Activated CD4-positive, alpha-beta T cell treated with anti-CD3 and anti-CD28 coated beads for 36 hours (primary cell): ENCODE measurements around the gene RAPGEF3. TPM values are rescaled to one million over a fixed set of nuclear protein-coding genes. Genes with fewer than 3 reads are reported as not detected.

Experiments
- ATAC-seq: fragments of 200-7000 bp; cut with Tn5 transposase; one replicate; pipeline ENCODE4 v1.10.0; 2021; ENCODE audit warnings: mild to moderate bottlenecking, moderate library complexity
- CTCF ChIA-PET: fragments of 350-600 bp; sonication (Branson Sonifier 250); formaldehyde crosslinking; loops from one replicate; lab custom pipeline; 2021; ENCODE audit warnings: antibody characterized with exemption; lab: Charles Lee
- POLR2A ChIA-PET: fragments of 350-600 bp; sonication (Branson Sonifier 250); formaldehyde crosslinking; loops from one replicate; lab custom pipeline; 2021; ENCODE audit warnings: antibody characterized with exemption, inconsistent platforms; lab: Charles Lee
- DNase-seq: peaks from one replicate; pipeline ENCODE4 v3.0.0-alpha.2; 2020
- H3K27ac Mint-ChIP-seq: one replicate; pipeline ENCODE4 v1.8.0; 2021; ENCODE audit warnings: mixed read lengths
- H3K27me3 Mint-ChIP-seq: one replicate; pipeline ENCODE4 v1.8.0; 2021; ENCODE audit warnings: mixed read lengths
- H3K36me3 Mint-ChIP-seq: one replicate; pipeline ENCODE4 v1.8.0; 2021; ENCODE audit warnings: low read depth, mixed read lengths
- H3K4me1 Mint-ChIP-seq: one replicate; pipeline ENCODE4 v1.8.0; 2021; ENCODE audit warnings: mixed read lengths
- H3K4me3 Mint-ChIP-seq: one replicate; pipeline ENCODE4 v1.8.0; 2021; ENCODE audit warnings: mild to moderate bottlenecking, moderate library complexity, mixed read lengths
- H3K9me3 Mint-ChIP-seq: one replicate; pipeline ENCODE4 v1.8.0; 2021; ENCODE audit warnings: low read depth, mixed read lengths
- intact Hi-C, 2 experiments: fragments of 100-400 bp; cut with DNase I in 1 of 2; cut with micrococcal nuclease in 1 of 2; formaldehyde crosslinking; loops; one replicate each; pipeline versions ENCODE4 v1.14.2 to v1.15.1; 2022 to 2024; cut with DNase I, micrococcal nuclease
- total RNA-seq, 2 experiments: library from RNA; stranded (reverse); gene quantifications; one replicate each; pipeline ENCODE4 v1.2.3, GENCODE V29; 2021

The RAPGEF3 gene
- total RNA-seq, 2 experiments from 2014 or later = 0.43 to 0.83 TPM

DNA sequence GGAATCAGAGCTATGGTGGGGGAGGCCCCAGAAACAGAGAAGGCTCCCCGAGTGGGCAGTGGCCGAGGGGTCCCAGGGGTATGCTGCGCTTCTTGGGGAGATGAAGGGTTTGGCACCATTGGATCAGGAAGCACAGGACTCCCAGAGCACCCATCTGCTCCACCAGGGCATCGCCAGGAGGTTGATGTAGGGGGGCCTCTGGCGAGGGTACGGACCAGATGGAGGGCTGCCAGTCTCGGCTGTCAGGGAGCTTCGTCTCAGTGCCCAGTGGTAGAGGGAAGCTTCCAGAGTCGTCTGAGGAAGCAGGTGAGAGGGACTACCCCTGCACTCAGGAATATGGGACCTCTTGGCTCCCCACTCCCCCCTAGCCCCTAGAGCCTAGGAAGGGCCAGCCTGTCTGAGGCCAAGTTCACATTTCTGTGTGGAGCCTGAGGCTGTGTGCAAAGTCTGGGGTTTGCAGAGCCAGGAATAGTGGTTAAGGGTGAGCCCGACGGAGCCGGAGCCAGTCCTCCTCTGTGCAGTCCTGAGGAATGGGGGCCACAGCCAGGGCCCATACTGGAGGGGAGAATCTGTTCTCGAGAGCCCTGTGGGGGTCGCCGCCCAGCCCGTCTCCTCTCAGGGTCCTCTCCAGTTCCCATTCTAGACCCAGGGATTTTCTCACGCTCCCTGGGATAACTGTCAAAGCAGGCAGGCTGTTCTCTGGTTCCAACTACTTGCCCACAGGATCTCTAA, 24.5 kb upstream of the RAPGEF3 start:
- Mint-ChIP-seq H3K4me1 (peaks cover 32% of the 10 kb centered on the region), H3K9me3 (no peaks in the 10 kb centered on the region), H3K27me3 (no peaks in the 10 kb centered on the region), H3K4me3 (no peak overlapping the region), H3K27ac (peak overlapping the region; percentile 7), H3K36me3 (peaks cover 50% of the 10 kb centered on the region)
- DNase-seq (no peak), ATAC-seq (no peak)
- POLR2A ChIA-PET = no interaction called here
- CTCF ChIA-PET = interaction anchor here (7.1 to 18.7 kb wide), 3 partner anchors 15 to 54 kb away, joined by 85 to 449 read pairs (median 90); no protein-coding TSS in a partner anchor
- intact Hi-C loops = no loop called here

DNA sequence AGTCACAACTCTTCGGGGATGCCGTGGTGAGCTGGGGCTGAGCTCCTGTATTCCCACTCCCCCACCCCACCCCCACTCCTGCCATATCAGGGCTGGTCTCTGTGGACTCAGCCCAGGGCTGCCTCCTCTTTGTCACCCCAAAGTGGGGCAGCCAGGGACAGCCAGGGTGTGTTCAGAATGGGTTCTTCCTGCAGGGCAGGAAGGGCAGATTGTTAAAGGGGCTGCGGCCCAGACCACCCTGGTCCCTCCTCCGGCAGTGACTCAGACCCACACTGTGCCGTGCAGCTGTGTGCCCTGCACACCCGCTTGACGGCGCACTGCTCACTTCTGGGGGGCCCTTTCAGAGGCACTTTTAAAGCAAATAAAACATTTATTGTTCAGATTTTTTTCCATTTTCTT, 23.7 kb upstream of the RAPGEF3 start:
- ATAC-seq (no peak), DNase-seq (no peak)
- no peaks in the 10 kb centered on the region for H3K27me3 Mint-ChIP-seq
- intact Hi-C loops = no loop called here
- H3K36me3 Mint-ChIP-seq = peaks cover 42% of the 10 kb centered on the region
- ChIA-PET POLR2A (interaction anchor here (1.0 kb wide), 1 partner anchor 63 kb away, joined by 3 read pairs; no protein-coding TSS in a partner anchor), CTCF (interaction anchor here (0.8 to 18.7 kb wide), 6 partner anchors 10 to 66 kb away, joined by 5 to 449 read pairs (median 88); partner anchors contain the start of genes ENDOU, RPAP3 and SLC48A1)
- no peak overlapping the region for H3K4me3 Mint-ChIP-seq
- H3K27ac Mint-ChIP-seq = peak overlapping the region; percentile 7
- peaks cover 24% of the 10 kb centered on the region for H3K4me1 Mint-ChIP-seq
- H3K9me3 Mint-ChIP-seq = no peaks in the 10 kb centered on the region

DNA sequence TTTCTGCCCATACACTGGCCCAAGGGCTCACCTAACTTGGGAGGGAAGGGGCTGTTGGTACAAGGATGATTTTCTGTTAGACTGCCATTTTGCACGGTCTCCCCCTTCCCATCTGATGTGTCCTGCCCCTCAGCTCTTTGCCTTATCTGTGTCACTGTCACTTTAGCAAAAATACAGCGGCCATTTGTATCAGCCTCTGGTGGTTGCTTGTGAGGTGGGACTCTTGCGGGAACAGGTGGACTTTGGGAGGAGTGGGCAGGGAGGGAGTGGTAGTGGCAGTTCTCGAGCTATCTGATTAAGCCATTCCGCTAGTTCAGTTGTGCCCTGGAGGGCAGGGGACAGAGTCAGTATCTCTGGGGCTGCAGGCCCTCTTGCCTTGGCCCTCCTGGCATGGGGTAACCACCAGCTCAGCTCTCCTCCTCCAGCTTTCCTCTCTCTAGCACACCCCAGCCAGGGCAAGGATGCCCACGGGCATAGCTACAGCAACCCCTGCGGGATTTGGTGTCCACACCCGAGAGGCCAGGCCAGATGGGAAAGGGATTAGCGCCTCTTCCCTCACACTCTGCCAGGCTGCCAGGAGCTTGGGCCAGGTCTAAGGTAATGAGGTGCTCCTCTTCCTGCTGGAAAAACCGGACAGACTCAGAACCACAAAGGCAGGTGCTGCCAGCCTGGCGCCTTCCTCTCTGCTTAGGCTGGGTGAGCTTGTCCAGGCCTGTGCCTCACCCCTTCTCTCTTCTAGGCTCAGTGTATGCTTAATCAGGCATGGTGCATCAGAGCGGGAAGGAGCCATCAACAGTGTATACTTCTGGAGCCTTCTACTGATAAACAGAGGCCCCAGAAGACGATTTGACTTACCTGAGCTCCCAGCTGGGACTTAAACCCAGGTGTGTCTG, 23.0 kb upstream of the RAPGEF3 start:
- no peaks in the 10 kb centered on the region for H3K27me3 Mint-ChIP-seq
- peaks cover 35% of the 10 kb centered on the region for H3K36me3 Mint-ChIP-seq
- ChIA-PET POLR2A (interaction anchor here (0.5 to 1.0 kb wide), 2 partner anchors 63 to 87 kb away, joined by 3 to 4 read pairs; no protein-coding TSS in a partner anchor), CTCF (interaction anchor here (0.6 to 18.7 kb wide), 9 partner anchors 9 to 189 kb away, joined by 3 to 449 read pairs (median 5); partner anchors contain the start of genes ENDOU, RPAP3 and SLC48A1)
- peak overlapping the region; percentile 60 for H3K27ac Mint-ChIP-seq
- intact Hi-C loops = no loop called here
- peaks cover 19% of the 10 kb centered on the region for H3K4me1 Mint-ChIP-seq
- no peaks in the 10 kb centered on the region for H3K9me3 Mint-ChIP-seq
- DNase-seq (no peak), ATAC-seq (no peak)
- peak overlapping the region; percentile 16 for H3K4me3 Mint-ChIP-seq

DNA sequence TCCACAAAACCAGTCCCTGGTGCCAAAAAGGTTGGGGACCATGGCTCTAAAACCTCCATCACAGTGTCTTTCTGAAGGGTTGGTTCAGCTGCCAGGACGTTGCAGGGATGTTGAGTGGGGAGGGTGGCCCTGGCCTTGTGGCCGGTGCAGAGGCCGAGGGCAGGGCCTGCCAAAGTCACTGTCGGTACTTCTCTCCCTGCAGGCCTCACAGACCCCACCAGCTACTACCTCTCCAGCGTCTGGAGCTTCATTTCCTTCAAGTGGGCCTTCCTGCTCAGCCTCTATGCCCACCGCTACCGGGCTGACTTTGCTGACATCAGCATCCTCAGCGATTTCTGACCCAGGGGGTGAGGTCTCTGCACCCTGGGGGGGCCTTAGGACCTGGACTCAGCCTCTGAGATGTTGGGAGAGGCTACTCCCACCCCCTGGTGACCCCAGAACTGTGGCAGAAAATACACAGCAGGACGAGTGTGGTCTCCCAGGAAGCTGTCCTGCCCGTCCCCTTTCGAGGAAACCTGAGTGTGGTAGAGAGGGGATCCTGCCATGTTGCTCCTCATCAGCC, 21.3 kb upstream of the RAPGEF3 start:
- Mint-ChIP-seq H3K9me3 (no peaks in the 10 kb centered on the region), H3K4me3 (no peak overlapping the region), H3K36me3 (peaks cover 19% of the 10 kb centered on the region), H3K4me1 (peaks cover 26% of the 10 kb centered on the region), H3K27ac (peak overlapping the region; percentile 37), H3K27me3 (no peaks in the 10 kb centered on the region)
- ChIA-PET POLR2A (interaction anchor here (1.2 kb wide), 1 partner anchor 28 kb away, joined by 3 read pairs; no protein-coding TSS in a partner anchor), CTCF (interaction anchor here (0.5 to 18.7 kb wide), 20 partner anchors 10 to 1163 kb away, joined by 3 to 449 read pairs (median 5); partner anchors contain the start of genes ENDOU, RAPGEF3 and RPAP3)
- ATAC-seq (no peak), DNase-seq (no peak)
- intact Hi-C loops = loop anchor here (1.0 to 10.0 kb wide), 6 partner anchors 38 to 745 kb away; no protein-coding TSS in a partner anchor

DNA sequence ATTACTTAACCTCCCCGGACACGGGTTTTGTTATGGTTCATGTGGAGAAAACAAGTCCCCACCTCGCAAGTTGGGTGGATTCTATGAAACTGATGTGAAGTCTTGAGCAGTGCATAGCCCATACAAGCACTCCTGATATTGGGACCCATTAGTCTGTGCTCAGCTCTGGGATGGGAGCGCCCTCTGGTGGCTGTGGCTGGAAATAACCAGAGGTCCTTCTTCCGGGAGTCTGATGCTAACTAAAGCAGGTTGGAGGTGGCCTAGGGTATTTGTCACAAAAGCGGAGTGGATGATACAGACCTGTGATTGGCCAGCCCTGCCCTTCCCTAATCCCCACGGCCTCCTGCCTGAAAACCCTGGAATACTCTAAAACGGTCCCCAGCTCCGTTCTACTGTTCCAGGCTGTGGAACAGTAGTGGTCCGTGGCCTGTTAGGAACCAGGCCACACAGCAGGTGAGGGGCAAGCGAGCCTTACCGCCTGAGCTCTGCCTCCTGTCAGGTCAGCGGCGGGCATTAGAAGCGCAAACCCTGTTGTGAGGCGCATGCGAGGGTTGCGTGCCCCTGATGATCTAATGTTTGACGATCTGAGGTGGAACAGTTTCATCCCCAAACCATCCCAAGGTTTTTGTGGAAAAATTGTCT, 20.7 kb upstream of the RAPGEF3 start:
- ATAC-seq (peak; percentile 82), DNase-seq (peak; percentile 96)
- intact Hi-C loops = loop anchor here (1.0 to 10.0 kb wide), 6 partner anchors 37 to 745 kb away; no protein-coding TSS in a partner anchor
- H3K36me3 Mint-ChIP-seq = peaks cover 13% of the 10 kb centered on the region
- peaks cover 29% of the 10 kb centered on the region for H3K4me1 Mint-ChIP-seq
- CTCF ChIA-PET = interaction anchor here (0.5 to 18.7 kb wide), 22 partner anchors 10 to 1164 kb away, joined by 3 to 449 read pairs (median 5); partner anchors contain the start of genes ENDOU, RAPGEF3 and RPAP3
- POLR2A ChIA-PET = interaction anchor here (1.2 kb wide), 1 partner anchor 29 kb away, joined by 3 read pairs; no protein-coding TSS in a partner anchor
- H3K27ac Mint-ChIP-seq = peak overlapping the region; percentile 37
- no peaks in the 10 kb centered on the region for H3K27me3 Mint-ChIP-seq
- no peaks in the 10 kb centered on the region for H3K9me3 Mint-ChIP-seq
- H3K4me3 Mint-ChIP-seq = no peak overlapping the region

DNA sequence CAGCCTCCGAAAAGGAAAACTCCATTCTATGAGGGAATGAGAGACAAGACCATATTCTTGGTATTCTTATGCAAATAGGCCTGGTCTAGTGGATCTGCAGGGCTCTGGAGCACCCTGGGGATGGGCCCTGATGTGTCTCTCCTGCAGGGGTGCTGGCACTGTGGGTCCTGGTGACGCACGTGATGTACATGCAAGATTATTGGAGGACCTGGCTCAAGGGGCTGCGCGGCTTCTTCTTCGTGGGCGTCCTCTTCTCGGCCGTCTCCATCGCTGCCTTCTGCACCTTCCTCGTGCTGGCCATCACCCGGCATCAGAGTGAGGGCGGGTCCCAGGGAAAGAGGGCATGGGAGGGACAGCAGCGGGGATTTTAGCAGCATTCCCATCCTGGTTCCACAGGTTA, 20.2 kb upstream of the RAPGEF3 start:
- ChIA-PET CTCF (interaction anchor here (0.7 to 18.7 kb wide), 21 partner anchors 11 to 176 kb away, joined by 3 to 449 read pairs (median 5); partner anchors contain the start of genes ENDOU, RAPGEF3 and RPAP3), POLR2A (interaction anchor here (1.2 kb wide), 1 partner anchor 29 kb away, joined by 3 read pairs; no protein-coding TSS in a partner anchor)
- no peaks in the 10 kb centered on the region for H3K9me3 Mint-ChIP-seq
- DNase-seq (no peak), ATAC-seq (no peak)
- no peak overlapping the region for H3K27ac Mint-ChIP-seq
- H3K4me3 Mint-ChIP-seq = no peak overlapping the region
- H3K36me3 Mint-ChIP-seq = peaks cover 10% of the 10 kb centered on the region
- intact Hi-C loops = loop anchor here (1.0 to 10.0 kb wide), 6 partner anchors 37 to 744 kb away; no protein-coding TSS in a partner anchor
- H3K27me3 Mint-ChIP-seq = no peaks in the 10 kb centered on the region
- peaks cover 33% of the 10 kb centered on the region for H3K4me1 Mint-ChIP-seq

DNA sequence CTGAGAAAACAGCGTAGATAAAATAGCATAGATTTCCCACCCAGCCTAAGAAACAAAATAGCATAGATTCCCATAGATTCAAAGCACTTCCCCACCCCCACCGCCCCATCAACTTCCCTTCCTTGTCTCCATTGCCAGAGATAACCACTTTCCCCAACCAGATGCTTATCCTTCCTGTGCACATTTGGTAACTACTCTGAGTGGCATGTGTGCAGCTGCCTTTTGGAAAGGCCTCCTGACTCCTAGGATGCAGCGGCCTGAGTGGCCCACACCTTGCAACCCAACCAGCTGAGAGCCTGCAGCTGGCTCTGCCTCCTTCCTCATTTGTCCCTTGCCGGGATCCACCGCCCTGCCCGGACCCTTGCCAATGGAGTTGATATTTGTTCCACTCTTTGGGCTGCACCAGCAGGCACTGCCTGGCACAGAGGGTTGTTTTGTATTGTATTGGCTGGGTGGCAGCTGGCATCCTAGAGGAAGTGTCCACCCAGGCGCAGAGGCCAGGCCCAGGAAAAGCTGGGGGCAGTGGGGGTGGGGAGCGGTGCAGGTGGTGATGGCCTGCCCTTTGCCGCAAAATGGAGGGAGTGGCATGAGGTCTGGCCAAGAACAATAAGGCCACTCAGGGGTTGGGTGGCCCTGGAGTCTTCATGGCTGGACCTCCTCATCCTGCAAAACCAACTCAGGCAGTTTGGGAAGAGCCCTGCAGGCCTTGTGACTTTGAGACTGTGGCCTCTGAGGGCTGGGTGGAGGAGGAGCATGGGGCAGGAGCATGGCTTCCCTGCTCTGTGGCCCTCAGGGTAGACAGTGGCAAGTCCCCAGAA, 19.3 kb upstream of the RAPGEF3 start:
- Mint-ChIP-seq H3K4me1 (peaks cover 37% of the 10 kb centered on the region), H3K27me3 (no peaks in the 10 kb centered on the region), H3K4me3 (no peak overlapping the region), H3K27ac (no peak overlapping the region), H3K9me3 (no peaks in the 10 kb centered on the region), H3K36me3 (peaks cover 5% of the 10 kb centered on the region)
- DNase-seq = no peak
- intact Hi-C loops = loop anchor here (5.0 to 10.0 kb wide), 2 partner anchors 126 to 743 kb away; no protein-coding TSS in a partner anchor
- ATAC-seq = no peak
- ChIA-PET CTCF (interaction anchor here (0.6 to 18.7 kb wide), 21 partner anchors 10 to 389 kb away, joined by 3 to 449 read pairs (median 6); partner anchors contain the start of genes ENDOU, RAPGEF3 and RPAP3), POLR2A (interaction anchor here (0.7 to 1.0 kb wide), 3 partner anchors 23 to 56 kb away, joined by 3 to 5 read pairs (median 3); no protein-coding TSS in a partner anchor)

DNA sequence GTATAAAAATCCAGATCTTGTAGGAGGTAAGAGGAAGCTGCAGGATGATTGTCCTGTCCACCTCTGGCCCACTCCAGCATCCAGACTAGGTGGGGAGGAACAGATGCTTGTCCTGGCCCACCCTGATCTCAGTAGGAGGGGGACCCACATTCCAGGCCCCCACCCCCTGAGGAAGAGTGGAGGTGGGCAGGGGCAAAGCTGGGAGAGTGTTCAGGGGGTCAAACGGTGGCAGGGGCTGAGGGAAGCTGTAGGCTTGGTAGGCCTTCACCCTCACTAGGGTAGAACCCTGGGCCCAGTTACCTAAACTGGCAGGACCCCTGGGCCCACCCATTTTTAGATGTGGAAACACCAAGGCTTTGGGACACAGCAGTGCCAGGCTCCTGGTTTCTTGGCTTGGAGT, 18.5 kb upstream of the RAPGEF3 start:
- peaks cover 3% of the 10 kb centered on the region for H3K36me3 Mint-ChIP-seq
- intact Hi-C loops = loop anchor here (5.0 to 10.0 kb wide), 2 partner anchors 125 to 742 kb away; no protein-coding TSS in a partner anchor
- no peaks in the 10 kb centered on the region for H3K27me3 Mint-ChIP-seq
- H3K4me3 Mint-ChIP-seq = no peak overlapping the region
- no peak overlapping the region for H3K27ac Mint-ChIP-seq
- ChIA-PET POLR2A (interaction anchor here (0.7 to 1.0 kb wide), 3 partner anchors 24 to 57 kb away, joined by 3 to 5 read pairs (median 3); no protein-coding TSS in a partner anchor), CTCF (interaction anchor here (0.5 to 18.7 kb wide), 15 partner anchors 8 to 390 kb away, joined by 3 to 449 read pairs (median 6); partner anchors contain the start of genes ENDOU, RPAP3 and TMEM106C)
- H3K4me1 Mint-ChIP-seq = peaks cover 37% of the 10 kb centered on the region
- DNase-seq = no peak
- ATAC-seq = no peak
- no peaks in the 10 kb centered on the region for H3K9me3 Mint-ChIP-seq

DNA sequence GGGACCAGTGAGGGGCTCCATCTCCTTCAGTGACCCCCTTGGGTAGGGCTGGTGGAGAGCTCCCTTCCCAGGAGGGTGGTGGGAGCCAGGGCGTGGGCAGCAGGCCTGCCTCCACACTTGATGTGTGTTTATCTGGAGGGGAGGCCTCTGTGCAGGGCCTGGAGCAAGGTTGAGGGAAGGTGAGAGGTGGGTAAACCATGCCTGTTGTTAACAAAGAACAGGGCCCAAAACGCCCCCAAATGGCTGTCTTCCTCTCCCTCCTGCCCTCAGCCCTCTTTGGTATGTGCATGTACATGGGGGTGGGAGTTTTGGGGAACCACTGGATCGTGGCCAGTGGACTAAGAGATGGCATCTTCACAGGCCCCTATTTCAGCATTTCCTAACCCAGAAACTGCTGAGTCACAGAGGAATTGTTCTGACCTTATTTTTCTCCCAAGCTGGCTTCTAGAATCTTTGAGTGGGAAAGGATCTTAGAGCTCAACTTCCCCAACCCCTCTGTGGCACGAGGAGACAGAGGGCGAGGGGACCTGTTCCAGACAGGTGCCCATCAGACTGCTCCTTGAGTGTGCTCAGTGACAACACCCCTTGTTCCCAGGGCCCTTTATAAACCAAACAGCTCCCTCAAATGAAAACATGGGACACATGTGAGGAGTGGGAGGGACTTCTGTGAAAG, 17.9 kb upstream of the RAPGEF3 start:
- Mint-ChIP-seq H3K9me3 (no peaks in the 10 kb centered on the region), H3K4me1 (peaks cover 37% of the 10 kb centered on the region), H3K27ac (no peak overlapping the region), H3K4me3 (no peak overlapping the region), H3K27me3 (no peaks in the 10 kb centered on the region), H3K36me3 (peaks cover 3% of the 10 kb centered on the region)
- no peak for ATAC-seq
- no peak for DNase-seq
- intact Hi-C loops = loop anchor here (5.0 to 10.0 kb wide), 2 partner anchors 124 to 742 kb away; no protein-coding TSS in a partner anchor
- CTCF ChIA-PET = interaction anchor here (0.5 to 18.7 kb wide), 15 partner anchors 9 to 187 kb away, joined by 3 to 449 read pairs (median 5); partner anchors contain the start of genes ENDOU, RAPGEF3, RPAP3 and TMEM106C
- POLR2A ChIA-PET = no interaction called here
